ENCODE measurements around the gene DOCK11.

The DOCK11 gene

DNA sequence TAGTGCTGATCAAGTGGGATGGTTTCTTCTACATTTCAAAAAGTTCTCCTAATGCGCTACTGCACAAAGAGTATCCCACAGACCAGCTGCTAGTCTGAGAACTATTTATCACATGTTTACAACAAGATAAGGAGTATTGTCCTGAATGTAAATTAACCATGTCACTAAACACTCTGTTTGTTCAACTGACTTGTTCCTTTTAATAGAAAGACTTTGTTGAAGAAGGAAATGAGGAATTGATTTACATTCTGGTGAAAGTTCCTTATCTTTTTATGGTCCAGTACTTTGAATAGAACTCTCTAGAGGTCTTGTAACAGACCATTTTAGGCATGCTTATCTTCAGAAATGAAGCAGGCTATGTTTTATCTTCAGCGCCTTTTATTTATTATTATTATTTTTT lies 164.5 kb downstream of the DOCK11 start:
- no peak for DNase-seq (ENCODE audit: low read depth in 1 of 2, low spot score in 1 of 2)
- no peaks in the 10 kb centered on the region for H3K27me3 ChIP-seq (ENCODE audit: insufficient read depth, poor library complexity, severe bottlenecking)
- H3K27ac ChIP-seq (replicated peaks), result no peak overlapping the region
- no peak for TF ChIP-seq POLR2AphosphoS5 (IDR thresholded peaks at IDR 0.05; ENCODE audit: low read depth)
- TF ChIP-seq GABPA (IDR thresholded peaks at IDR 0.05; ENCODE audit: low read depth), result no peak
- TF ChIP-seq, protein P1, sequence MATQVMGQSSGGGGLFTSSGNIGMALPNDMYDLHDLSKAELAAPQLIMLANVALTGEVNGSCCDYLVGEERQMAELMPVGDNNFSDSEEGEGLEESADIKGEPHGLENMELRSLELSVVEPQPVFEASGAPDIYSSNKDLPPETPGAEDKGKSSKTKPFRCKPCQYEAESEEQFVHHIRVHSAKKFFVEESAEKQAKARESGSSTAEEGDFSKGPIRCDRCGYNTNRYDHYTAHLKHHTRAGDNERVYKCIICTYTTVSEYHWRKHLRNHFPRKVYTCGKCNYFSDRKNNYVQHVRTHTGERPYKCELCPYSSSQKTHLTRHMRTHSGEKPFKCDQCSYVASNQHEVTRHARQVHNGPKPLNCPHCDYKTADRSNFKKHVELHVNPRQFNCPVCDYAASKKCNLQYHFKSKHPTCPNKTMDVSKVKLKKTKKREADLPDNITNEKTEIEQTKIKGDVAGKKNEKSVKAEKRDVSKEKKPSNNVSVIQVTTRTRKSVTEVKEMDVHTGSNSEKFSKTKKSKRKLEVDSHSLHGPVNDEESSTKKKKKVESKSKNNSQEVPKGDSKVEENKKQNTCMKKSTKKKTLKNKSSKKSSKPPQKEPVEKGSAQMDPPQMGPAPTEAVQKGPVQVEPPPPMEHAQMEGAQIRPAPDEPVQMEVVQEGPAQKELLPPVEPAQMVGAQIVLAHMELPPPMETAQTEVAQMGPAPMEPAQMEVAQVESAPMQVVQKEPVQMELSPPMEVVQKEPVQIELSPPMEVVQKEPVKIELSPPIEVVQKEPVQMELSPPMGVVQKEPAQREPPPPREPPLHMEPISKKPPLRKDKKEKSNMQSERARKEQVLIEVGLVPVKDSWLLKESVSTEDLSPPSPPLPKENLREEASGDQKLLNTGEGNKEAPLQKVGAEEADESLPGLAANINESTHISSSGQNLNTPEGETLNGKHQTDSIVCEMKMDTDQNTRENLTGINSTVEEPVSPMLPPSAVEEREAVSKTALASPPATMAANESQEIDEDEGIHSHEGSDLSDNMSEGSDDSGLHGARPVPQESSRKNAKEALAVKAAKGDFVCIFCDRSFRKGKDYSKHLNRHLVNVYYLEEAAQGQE (IDR thresholded peaks at IDR 0.05; ENCODE audit: insufficient replicate concordance, low read depth), result no peak
- TF ChIP-seq SPI1 (IDR thresholded peaks at IDR 0.05; ENCODE audit: borderline replicate concordance, low read depth), result no peak
- TF ChIP-seq, protein P2, sequence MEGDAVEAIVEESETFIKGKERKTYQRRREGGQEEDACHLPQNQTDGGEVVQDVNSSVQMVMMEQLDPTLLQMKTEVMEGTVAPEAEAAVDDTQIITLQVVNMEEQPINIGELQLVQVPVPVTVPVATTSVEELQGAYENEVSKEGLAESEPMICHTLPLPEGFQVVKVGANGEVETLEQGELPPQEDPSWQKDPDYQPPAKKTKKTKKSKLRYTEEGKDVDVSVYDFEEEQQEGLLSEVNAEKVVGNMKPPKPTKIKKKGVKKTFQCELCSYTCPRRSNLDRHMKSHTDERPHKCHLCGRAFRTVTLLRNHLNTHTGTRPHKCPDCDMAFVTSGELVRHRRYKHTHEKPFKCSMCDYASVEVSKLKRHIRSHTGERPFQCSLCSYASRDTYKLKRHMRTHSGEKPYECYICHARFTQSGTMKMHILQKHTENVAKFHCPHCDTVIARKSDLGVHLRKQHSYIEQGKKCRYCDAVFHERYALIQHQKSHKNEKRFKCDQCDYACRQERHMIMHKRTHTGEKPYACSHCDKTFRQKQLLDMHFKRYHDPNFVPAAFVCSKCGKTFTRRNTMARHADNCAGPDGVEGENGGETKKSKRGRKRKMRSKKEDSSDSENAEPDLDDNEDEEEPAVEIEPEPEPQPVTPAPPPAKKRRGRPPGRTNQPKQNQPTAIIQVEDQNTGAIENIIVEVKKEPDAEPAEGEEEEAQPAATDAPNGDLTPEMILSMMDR (IDR thresholded peaks at IDR 0.05; ENCODE audit: insufficient read depth, low read length), result no peak
- H3K4me3 ChIP-seq (replicated peaks; ENCODE audit: insufficient read depth, low read length), result no peak overlapping the region

DNA sequence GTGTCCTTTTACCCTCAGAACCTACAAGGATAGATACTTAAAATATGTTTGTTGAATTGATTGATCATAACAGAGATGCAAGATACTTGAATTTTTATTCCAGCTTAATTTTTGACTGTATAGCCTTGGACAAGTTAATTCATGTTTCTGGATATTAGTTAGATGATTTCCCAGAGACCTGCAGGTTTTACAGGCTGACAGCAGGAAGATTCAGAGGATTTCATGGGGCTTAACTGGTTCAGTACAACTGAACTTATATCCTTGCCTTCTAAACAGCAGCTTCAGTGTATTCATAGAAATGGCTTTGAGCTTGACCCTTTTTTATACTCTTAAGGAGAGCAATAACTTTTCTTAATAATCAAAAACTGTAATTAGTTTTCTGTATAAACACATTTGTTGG lies 169.6 kb downstream of the DOCK11 start:
- TF ChIP-seq, protein P2 (IDR thresholded peaks at IDR 0.05; ENCODE audit: insufficient read depth, low read length), result no peak
- TF ChIP-seq, protein P1 (IDR thresholded peaks at IDR 0.05; ENCODE audit: insufficient replicate concordance, low read depth), result no peak
- TF ChIP-seq GABPA (IDR thresholded peaks at IDR 0.05; ENCODE audit: low read depth) (no peak), POLR2AphosphoS5 (IDR thresholded peaks at IDR 0.05; ENCODE audit: low read depth) (no peak), SPI1 (IDR thresholded peaks at IDR 0.05; ENCODE audit: borderline replicate concordance, low read depth) (no peak)
- no peaks in the 10 kb centered on the region for H3K27me3 ChIP-seq (ENCODE audit: insufficient read depth, poor library complexity, severe bottlenecking)
- DNase-seq (ENCODE audit: low read depth in 1 of 2, low spot score in 1 of 2), result no peak
- no peak overlapping the region for H3K4me3 ChIP-seq (replicated peaks; ENCODE audit: insufficient read depth, low read length)
- no peak overlapping the region for H3K27ac ChIP-seq (replicated peaks)

DNA sequence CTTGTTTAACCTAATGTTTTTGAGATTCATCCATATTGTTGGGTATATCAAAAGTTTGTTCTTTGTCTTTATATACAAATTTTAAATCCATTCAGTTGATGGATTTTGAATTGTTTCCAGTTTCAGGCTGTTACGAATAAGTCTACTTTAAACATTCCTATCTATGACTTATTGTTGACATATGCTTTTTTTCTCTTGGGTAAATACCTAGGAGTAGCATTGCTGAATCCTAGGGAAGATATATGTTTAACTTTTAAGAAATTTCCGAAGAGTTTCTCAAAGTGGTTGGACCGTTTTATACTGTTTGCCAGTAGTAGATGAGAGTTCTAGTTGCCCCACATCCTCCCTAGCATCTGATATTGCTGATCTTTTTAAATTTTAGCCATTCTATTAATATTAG lies 170.9 kb downstream of the DOCK11 start:
- Histone ChIP-seq H3K27me3 (ENCODE audit: insufficient read depth, poor library complexity, severe bottlenecking) (no peaks in the 10 kb centered on the region), H3K27ac (replicated peaks) (no peak overlapping the region), H3K4me3 (replicated peaks; ENCODE audit: insufficient read depth, low read length) (no peak overlapping the region)
- DNase-seq (ENCODE audit: low read depth in 1 of 2, low spot score in 1 of 2), result no peak
- TF ChIP-seq POLR2AphosphoS5 (IDR thresholded peaks at IDR 0.05; ENCODE audit: low read depth) (no peak), SPI1 (IDR thresholded peaks at IDR 0.05; ENCODE audit: borderline replicate concordance, low read depth) (no peak)

DNA sequence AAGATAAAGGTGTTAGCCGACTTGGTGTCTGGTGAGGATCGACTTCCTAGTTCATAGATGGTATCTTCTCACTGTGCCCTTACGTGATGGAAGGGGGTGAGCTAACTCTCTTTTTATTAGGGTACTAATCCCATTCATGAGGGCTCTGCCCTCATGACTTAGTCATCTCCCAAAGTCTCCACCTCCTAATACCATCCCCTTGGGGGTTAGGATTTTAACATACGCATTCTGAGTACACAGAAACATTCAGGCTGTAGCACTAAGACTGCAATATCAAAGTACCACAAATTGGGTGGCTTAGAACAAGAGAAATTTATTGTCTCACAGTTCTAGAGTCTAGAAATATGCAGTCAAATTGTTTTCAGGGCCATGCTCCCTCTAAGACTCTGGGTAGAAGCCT lies 173.8 kb downstream of the DOCK11 start:
- no peaks in the 10 kb centered on the region for H3K27me3 ChIP-seq (ENCODE audit: insufficient read depth, poor library complexity, severe bottlenecking)
- H3K4me3 ChIP-seq (replicated peaks; ENCODE audit: insufficient read depth, low read length), result no peak overlapping the region
- DNase-seq (ENCODE audit: low read depth in 1 of 2, low spot score in 1 of 2), result no peak
- H3K27ac ChIP-seq (replicated peaks), result no peak overlapping the region
- TF ChIP-seq, protein P1 (IDR thresholded peaks at IDR 0.05; ENCODE audit: insufficient replicate concordance, low read depth), result no peak
- TF ChIP-seq, protein P2 (IDR thresholded peaks at IDR 0.05; ENCODE audit: insufficient read depth, low read length), result no peak
- TF ChIP-seq SPI1 (IDR thresholded peaks at IDR 0.05; ENCODE audit: borderline replicate concordance, low read depth) (no peak), POLR2AphosphoS5 (IDR thresholded peaks at IDR 0.05; ENCODE audit: low read depth) (no peak), GABPA (IDR thresholded peaks at IDR 0.05; ENCODE audit: low read depth) (no peak)
